ENCODE measurements around the gene IL36RN.

The IL36RN gene

GRCh38 chr2:113050921-113051895, 7.8 kb upstream of the IL36RN start:
- no peak for DNase-seq (ENCODE audit: low spot score)

DNA sequence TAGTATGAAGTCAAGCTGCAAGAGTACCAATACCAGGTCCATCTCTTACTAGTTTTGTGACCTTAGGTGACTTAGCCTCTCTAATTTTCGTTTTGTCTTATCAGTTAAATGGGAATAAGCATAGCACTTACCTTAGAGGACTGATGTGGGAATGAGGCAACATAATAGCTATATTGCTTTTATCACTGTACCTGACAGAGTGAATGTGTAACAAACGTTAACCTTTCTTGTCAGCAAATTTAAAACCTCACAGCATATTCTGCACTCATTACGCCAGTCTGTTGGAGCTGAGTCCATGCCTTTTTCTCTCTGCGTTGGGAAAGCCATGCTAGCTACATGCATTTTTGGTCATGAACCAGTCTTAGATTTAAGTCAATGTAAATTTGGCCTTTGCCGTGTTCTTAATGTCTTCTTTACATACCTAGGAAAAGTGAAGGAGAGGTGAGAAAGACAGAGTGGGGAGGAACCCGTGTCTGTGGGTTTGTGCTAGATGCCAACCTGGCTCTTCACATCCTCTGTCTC, 6.5 kb upstream of the IL36RN start, which contains the start of gene IL36B:
Gene IL36B (minus strand): TSS at position 472 of the 522 bp plus-strand sequence.
- no peak for DNase-seq (ENCODE audit: low spot score)

DNA sequence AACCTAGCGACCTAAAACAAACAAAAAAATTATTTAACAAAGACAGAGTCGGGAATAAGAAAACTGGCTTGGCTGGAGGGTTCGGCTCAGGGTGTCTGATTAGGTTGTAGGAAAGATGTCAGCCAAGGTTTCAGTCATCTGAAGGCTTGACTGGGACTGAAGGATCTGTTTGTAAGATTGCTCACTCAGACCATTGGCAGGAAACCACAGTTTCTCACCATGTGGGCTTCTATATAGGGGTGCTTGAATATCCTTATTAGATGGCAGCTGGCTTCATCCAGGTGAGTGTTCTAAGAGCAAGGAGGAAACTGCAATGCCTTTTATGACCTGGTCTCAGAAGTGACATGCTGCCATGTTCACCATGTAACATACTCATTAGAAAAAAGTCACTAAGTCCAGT, 5.3 kb upstream of the IL36RN start:
- DNase-seq (ENCODE audit: low spot score), result no peak

- DNase-seq (ENCODE audit: low spot score), result no peak
Measured at GRCh38 chr2:113054066-113054465, 4.9 kb upstream of the IL36RN start.

DNA sequence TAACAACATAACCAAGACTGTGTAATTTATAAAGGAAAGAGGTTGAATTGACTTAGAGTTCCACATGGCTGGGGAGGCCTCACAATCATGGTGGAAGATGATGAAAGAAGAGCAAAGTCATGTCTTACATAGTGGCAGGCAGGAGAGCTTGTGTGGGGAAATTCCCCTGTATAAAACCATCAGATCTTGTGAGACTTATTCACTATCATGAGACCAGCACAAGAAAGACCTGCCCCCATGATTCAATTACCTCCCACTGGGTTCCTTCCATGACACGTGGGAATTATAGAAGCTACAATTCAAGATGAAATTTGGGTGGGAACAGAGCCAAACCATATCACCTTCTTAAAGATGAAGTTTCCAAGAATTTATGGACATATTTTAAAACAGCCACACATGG, 2.5 kb upstream of the IL36RN start:
- no peak for DNase-seq (ENCODE audit: low spot score)

DNA sequence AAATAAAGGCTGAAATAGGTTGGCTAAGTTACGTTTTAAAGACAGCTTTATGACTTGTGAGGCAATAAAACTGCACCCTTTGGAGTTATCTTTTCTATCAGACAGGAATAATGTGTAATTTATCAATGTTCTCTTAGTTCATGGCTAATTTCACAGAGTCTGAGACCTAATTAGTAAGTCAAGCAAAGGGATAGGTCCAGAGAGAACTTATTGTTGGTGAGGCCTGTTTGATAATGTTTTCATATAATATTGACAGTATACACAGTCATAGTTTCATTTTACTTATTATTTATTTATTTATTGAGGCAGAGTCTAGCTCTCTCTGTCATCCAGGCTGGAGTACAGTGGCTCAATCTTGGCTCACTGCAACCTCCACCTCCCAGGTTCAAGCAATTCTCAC, 1.9 kb upstream of the IL36RN start:
- no peak for DNase-seq (ENCODE audit: low spot score)

DNA sequence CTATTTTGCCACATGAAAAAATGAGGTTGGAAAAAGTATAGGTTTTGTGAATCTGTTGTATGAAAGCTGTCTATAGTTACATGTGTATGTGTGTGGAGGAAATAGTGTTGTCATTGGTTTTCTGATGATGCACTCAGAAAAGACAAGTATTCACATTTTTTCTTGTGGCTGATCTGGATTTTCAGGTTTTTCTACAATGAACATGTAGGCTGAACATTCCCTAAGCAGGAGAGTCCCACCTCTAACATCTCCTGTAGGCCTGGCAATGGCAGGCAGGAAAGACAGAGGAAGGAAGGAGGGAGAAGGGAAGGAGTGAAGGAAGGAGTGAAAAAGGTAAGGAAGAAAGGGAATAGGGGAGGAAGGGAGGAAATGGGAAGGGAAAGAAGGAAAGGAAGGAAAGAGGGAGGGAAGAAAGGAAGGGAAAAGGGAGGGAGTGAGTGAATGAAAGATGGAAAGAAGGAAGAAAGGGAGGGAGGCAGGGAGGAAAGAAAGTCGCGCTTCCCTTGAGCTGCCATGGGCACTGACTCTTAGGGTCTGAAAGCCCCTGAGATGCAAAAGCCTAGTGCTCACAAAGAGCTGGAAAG, 495 bp upstream of the IL36RN start:
- DNase-seq (ENCODE audit: low spot score), result no peak

- DNase-seq (ENCODE audit: low spot score), result no peak
Measured at GRCh38 chr2:113060396-113060795, 1.4 kb downstream of the IL36RN start.

GRCh38 chr2:113060796-113061195, 1.8 kb downstream of the IL36RN start:
- DNase-seq (ENCODE audit: low spot score), result no peak

- no peak for DNase-seq (ENCODE audit: low spot score)
Measured at GRCh38 chr2:113061241-113061640, 2.2 kb downstream of the IL36RN start.

- DNase-seq (ENCODE audit: low spot score), result no peak
Measured at GRCh38 chr2:113061896-113062770, 3.1 kb downstream of the IL36RN start.

- DNase-seq (ENCODE audit: low spot score), result no peak
Measured at GRCh38 chr2:113064281-113064680, 5.3 kb downstream of the IL36RN start.

DNA sequence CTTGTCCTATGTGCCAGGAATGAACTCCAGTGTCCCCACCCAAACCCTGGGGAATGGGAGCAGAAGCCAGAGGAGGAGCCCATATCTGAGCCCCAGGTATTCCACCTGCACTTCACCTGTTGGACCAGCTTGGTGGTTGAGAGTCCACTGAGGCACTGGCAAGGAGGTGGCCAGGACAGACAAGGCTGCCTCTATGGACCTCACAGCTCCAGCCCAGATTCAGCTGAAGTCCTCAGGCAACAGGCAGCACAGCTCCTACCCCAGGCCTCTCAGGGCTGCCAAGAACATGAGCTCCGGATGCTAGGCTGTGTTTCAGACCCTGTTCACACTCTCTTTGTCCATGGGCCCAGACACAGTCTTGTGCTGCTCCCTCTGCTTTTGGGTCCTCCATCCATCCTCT, 5.9 kb downstream of the IL36RN start:
- no peak for DNase-seq (ENCODE audit: low spot score)

DNA sequence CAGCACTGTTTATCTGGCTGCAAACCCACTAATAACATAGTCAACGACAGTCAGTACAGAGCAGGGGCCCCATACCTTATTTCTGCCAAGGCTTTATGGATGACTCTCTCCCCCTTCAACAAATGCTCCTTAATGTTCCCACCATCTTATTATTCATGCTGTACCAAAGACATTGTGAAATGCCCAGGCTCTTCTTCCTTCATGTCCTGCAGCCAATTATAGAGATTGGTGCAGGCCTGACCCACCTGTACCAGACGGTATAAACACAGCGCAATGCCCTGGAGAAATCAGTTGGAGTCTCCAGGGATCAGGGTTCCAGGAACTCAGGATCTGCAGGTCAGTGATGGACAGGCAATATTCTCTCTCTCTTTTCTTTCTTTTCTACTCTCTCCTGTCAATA, 8.7 kb downstream of the IL36RN start, which contains the start of gene IL1F10:
Gene IL1F10 (plus strand): TSS at position 290 of the 400 bp plus-strand sequence. CDS start 4,769 bp downstream, outside the sequence.
- no peak for DNase-seq (ENCODE audit: low spot score)

DNA sequence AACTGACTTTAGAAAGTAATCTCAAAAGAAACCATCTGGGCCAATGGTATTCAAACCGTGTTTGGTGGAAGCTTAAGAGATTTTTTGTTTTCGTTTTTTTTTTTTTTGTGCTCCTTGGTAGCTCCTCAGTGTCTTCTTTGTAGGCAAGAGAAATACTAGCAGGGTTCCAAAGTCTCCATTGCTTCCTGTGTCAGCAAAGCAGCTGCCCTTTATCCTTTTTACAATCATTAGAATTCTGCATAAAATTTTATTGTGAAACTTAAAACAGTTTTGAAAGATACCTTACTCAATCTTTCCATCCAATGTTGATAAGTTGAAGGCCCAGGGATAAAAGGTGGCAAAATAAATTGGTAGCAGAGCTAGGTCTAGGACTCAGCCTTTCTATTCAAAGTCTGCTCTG, 9.3 kb downstream of the IL36RN start:
- no peak for DNase-seq (ENCODE audit: low spot score)

DNA sequence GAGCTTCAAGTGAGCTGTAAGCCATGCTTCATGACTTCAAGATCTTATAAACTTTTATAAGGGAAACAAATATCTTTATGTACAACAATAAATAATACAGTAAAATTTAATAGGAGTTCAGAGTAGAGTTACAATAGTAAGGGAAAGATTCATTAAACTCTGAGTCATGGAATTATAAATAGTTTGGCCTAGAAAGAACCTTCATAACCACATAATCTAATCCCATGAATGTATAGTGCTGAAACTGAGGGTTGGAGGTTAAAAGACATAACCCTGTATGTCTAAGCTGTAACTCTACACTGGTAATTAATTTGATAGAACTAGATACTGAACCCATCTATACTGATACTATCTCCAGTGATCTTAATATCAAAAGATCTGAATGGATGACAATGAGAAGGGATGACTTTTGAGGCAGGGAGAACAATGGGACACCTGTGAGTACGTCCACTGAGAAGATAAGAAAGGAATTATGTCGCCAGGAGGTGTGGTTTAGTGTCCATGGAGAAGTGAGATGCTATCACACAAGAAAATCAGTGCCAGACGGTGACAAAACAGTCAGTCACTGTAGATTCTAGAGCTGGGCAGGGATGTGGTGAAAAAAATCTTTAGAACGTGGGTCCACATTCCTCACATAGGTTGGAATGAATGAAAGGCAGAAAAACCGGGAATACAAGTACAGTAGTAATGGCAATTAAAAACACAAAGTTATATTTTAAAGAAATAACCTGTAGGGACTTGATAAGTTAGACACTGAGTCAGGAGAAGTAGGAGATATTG, 9.9 kb downstream of the IL36RN start:
- no peak for DNase-seq (ENCODE audit: low spot score)

DNA sequence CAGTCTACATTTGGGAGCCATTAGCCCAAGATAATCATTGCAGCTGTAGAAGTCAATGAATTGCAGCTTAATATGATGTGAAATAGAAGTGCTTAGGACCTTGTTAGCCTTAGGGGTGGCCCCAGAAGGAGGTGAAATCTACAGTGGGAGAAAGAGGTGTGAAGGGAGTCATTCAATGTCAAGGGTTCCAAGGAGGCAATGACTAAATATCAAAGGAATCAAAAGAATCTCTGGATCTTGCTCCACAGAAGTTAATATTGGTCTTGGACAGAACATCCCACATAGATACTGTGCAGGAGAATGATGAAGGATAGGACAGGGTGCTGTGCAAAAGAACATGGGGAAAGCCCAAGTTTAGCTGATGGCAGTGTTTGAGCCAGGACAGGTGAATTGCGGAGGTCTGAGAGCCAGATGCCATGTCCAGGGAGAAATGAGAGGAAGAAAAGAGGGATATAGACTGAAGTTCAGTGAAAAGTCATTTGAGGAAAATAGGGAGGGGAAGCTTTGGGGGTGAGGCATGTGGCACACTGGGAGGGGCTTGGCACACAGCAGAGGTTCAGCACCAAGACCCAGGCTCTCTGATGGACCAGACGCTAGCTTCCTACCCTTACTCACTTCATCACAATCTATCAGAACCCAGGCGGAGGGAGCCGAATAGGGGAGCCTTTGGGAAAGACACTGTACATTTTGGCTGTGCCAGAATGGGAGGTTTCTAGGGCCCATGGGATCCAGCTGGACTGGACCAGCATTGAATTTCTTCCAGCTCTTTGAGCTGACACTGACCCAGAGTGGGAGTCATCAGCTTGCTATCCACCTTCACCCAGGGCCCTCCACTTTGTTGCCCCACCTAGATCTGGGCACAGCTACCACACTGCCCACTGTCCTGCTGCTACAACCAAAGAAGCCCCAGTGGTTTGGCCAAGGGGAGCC, 10.9 kb downstream of the IL36RN start:
- no peak for DNase-seq (ENCODE audit: low spot score)

DNA sequence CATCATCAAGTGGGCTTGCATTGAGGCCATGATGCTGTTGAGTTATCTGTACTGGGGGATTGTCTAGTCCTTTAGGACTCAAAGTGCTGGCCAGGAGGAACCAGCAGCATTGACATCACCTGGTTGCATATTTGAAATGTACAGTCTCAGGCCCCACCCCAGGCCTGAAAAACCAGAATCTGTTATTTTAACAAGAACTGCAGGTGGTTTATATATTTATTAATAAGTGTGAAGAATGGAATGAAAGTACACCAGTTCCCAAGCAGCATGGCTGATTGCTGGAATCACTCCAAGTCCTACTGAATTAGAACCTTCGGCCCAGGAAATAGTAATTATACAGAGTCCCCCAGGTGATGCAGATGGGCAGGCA, 11.6 kb downstream of the IL36RN start:
- no peak for DNase-seq (ENCODE audit: low spot score)

DNA sequence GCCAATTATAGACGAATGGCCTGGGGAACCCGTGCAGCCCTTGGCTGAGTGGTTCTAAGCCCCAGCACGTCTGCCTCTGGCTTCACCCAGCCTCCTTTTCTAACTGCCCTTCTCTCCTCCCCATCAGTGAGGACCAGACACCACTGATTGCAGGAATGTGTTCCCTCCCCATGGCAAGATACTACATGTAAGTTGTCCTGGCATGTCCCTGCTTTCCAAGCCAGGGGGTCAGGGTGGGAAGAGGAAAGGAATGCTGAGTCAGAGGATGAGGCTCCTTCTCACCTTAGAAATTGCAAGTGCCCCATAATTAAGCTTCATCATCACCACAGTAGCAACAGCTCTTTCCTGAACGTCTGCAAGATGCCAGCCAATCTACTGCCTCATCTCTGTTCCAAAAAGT, 13.6 kb downstream of the IL36RN start:
- DNase-seq (ENCODE audit: low spot score), result no peak

GRCh38 chr2:113073325-113073834, 14.4 kb downstream of the IL36RN start:
- no peak for DNase-seq (ENCODE audit: low spot score)

Data from HuH-7 (cell line).